Thymus (tissue), 11 donors: ENCODE measurements around the gene KPTN. TPM values are rescaled to one million over a fixed set of nuclear protein-coding genes. Genes with fewer than 3 reads are reported as not detected.
A peak's percentile ranks its signal among the peaks of the same experiment; 100 is the strongest.

Experiments used
- DNase-seq, 9 donors: peaks; one replicate each; pipeline ENCODE4 v3.0.0-alpha.2; 2013; ENCODE audit warnings: low spot score in 9 of 9, low read depth in 6 of 9, missing footprints in 1 of 9
- H3K27ac ChIP-seq, 2 donors: one replicate each; pipeline ENCODE4 v1.5.1; 2013; ENCODE audit warnings: control low read depth in 1 of 2, low read depth in 1 of 2, low read length in 1 of 2, mild to moderate bottlenecking in 1 of 2, moderate library complexity in 1 of 2
- H3K27me3 ChIP-seq, 2 donors: one replicate each; pipeline ENCODE4 v1.5.1; 2013; ENCODE audit warnings: low read length in 1 of 2; ENCODE audit not compliant: control insufficient read depth in 2 of 2, insufficient read depth in 1 of 2
- H3K36me3 ChIP-seq, 2 donors: one replicate each; pipeline ENCODE4 v1.5.1; 2013; ENCODE audit warnings: low read length in 1 of 2, mild to moderate bottlenecking in 1 of 2, moderate library complexity in 1 of 2; ENCODE audit not compliant: control insufficient read depth in 2 of 2, insufficient read depth in 2 of 2
- H3K4me1 ChIP-seq, 2 donors: one replicate each; pipeline ENCODE4 v1.5.1; 2013; ENCODE audit warnings: low read length in 2 of 2; ENCODE audit not compliant: control insufficient read depth in 2 of 2, insufficient read depth in 2 of 2
- H3K4me3 ChIP-seq, 2 donors: one replicate each; pipeline ENCODE4 v1.5.1; 2013; ENCODE audit warnings: low read length in 2 of 2, control low read depth in 1 of 2, mild to moderate bottlenecking in 1 of 2
- H3K9me3 ChIP-seq, 2 donors: one replicate each; pipeline ENCODE4 v1.5.1; 2013; ENCODE audit warnings: low read length in 1 of 2, mild to moderate bottlenecking in 1 of 2; ENCODE audit not compliant: control insufficient read depth in 2 of 2, insufficient read depth in 1 of 2
- WGBS: extraction: QIAGEN DNeasy Blood & Tissue Kit; methylation state at CpG from one replicate; pipeline ENCODE4 v1.1.7; 2013; 5-methylcytosine and 5-hydroxymethylcytosine counted together
- polyA plus RNA-seq: library from polyadenylated mRNA; stranded (reverse); fragments of 200-250 nt; gene quantifications from one replicate; pipeline ENCODE4 v1.2.3, GENCODE V29; 2013
- total RNA-seq: library from RNA; stranded (reverse); fragments of 120-200 nt; gene quantifications from one replicate; pipeline ENCODE4 v1.2.4, GENCODE V29; 2013
- donor health status: healthy.

Gene KPTN
- total and polyA plus RNA-seq, 2 donors = 14.4 to 32.2 TPM

DNA sequence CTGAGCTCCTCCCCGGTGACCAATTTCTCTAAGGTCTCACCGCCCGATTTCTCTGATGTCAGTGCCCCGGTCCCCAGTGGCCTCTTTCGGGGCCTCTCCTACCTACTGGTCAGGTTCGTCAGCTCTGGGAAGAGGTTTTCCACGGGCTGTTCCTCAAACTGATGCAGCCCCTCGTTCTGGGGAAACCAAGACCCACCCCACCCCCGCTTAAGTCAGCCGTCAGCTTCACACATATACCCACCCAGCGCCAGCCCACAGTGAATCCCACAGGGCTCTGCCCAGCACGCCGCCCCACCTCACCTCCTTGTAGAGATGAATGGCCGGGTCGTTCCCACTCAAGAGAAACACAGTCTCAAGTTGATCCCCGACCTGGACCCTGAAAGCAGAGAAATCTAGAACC lies 3.4 kb downstream of the KPTN start:
- Histone ChIP-seq H3K4me3 (no peak overlapping the region), H3K4me1 (peaks cover 13 to 22% of the 10 kb centered on the region in 2 donors), H3K27me3 (no peaks in the 10 kb centered on the region), H3K36me3 (peaks cover 4 to 7% of the 10 kb centered on the region in 2 donors), H3K27ac (no peak overlapping the region), H3K9me3 (peaks cover 0 to 11% of the 10 kb centered on the region in 2 donors)
- 95% methylated on average over 16 of the region's 16 CpGs for WGBS
- no peak for DNase-seq

GRCh38 chr19:47479701-47480503 lies 4.1 kb downstream of the KPTN start:
- Histone ChIP-seq H3K4me1 (peaks cover 6 to 14% of the 10 kb centered on the region in 2 donors), H3K9me3 (peaks cover 0 to 11% of the 10 kb centered on the region in 2 donors), H3K27me3 (no peaks in the 10 kb centered on the region), H3K36me3 (peaks cover 4 to 12% of the 10 kb centered on the region in 2 donors), H3K27ac (no peak overlapping the region), H3K4me3 (no peak overlapping the region)
- WGBS = 64% methylated on average over 39 of the region's 39 CpGs
- no peak for DNase-seq

- WGBS = 94% methylated on average over 17 of the region's 17 CpGs
- Histone ChIP-seq H3K27ac (no peak overlapping the region), H3K9me3 (no peaks in the 10 kb centered on the region)
These were observed 7.5 kb downstream of the KPTN start for GRCh38 chr19:47476438-47476972.

GRCh38 chr19:47475465-47475864 lies 8.6 kb downstream of the KPTN start:
- no peak overlapping the region for H3K27ac ChIP-seq
- peaks cover 4 to 12% of the 10 kb centered on the region in 2 donors for H3K36me3 ChIP-seq
- H3K27me3 ChIP-seq = peaks cover 10 to 22% of the 10 kb centered on the region in 2 donors
- no peaks in the 10 kb centered on the region for H3K9me3 ChIP-seq
- H3K4me1 ChIP-seq = peaks cover 4 to 16% of the 10 kb centered on the region in 2 donors
- no peak overlapping the region for H3K4me3 ChIP-seq
- DNase-seq = no peak
- WGBS = 97% methylated on average over 9 of the region's 9 CpGs

More at GRCh38 chr19:47476438-47476972, 7.5 kb downstream of the KPTN start:
- Histone ChIP-seq H3K4me1 (peaks cover 4 to 11% of the 10 kb centered on the region in 2 donors), H3K4me3 (no peak overlapping the region), H3K27me3 (peaks cover 2 to 12% of the 10 kb centered on the region in 2 donors), H3K36me3 (peaks cover 4 to 12% of the 10 kb centered on the region in 2 donors)
- DNase-seq = no peak

GRCh38 chr19:47473336-47473735 lies 10.7 kb downstream of the KPTN start:
- Histone ChIP-seq H3K9me3 (no peaks in the 10 kb centered on the region), H3K27me3 (peaks cover 17 to 44% of the 10 kb centered on the region in 2 donors), H3K4me3 (no peak overlapping the region), H3K4me1 (peaks cover 4 to 16% of the 10 kb centered on the region in 2 donors), H3K27ac (no peak overlapping the region), H3K36me3 (peaks cover 4 to 12% of the 10 kb centered on the region in 2 donors)
- DNase-seq = no peak
- WGBS = 93% methylated on average over 10 of the region's 10 CpGs

- peaks cover 17 to 57% of the 10 kb centered on the region in 2 donors for H3K27me3 ChIP-seq
- peaks cover under 1 to 12% of the 10 kb centered on the region in 2 donors for H3K36me3 ChIP-seq
- H3K4me1 ChIP-seq = peaks cover 4 to 16% of the 10 kb centered on the region in 2 donors
- peak in 8 of 9 donors; percentile 85 to 95 (median 88) for DNase-seq
- H3K27ac ChIP-seq = no peak within 1 kb of the TSS
- WGBS = 6% methylated on average over 24 of the region's 29 CpGs
- H3K4me3 ChIP-seq = peak within 1 kb of the TSS in 1 of 2 donors; percentile 16
- H3K9me3 ChIP-seq = no peaks in the 10 kb centered on the region
These were observed 12.1 kb downstream of the KPTN start, which contains the start of gene SLC8A2 for GRCh38 chr19:47471733-47472457. TSS of gene SLC8A2 (minus strand) at chr19:47471893. CDS start at chr19:47466403, 5,490 bp downstream.

GRCh38 chr19:47471381-47471732 lies 12.7 kb downstream of the KPTN start:
- Histone ChIP-seq H3K27me3 (peaks cover 17 to 61% of the 10 kb centered on the region in 2 donors), H3K4me1 (peaks cover 4 to 16% of the 10 kb centered on the region in 2 donors), H3K4me3 (peak overlapping the region in 1 of 2 donors; percentile 16), H3K27ac (no peak overlapping the region), H3K36me3 (peaks cover 0 to 9% of the 10 kb centered on the region in 2 donors), H3K9me3 (no peaks in the 10 kb centered on the region)
- WGBS = 4% methylated on average over 16 of the region's 16 CpGs
- DNase-seq = peak in 1 of 9 donors; percentile 14

- no peak overlapping the region for H3K27ac ChIP-seq
- peaks cover 0 to 5% of the 10 kb centered on the region in 2 donors for H3K36me3 ChIP-seq
- 40% methylated on average over 13 of the region's 13 CpGs for WGBS
- no peaks in the 10 kb centered on the region for H3K9me3 ChIP-seq
- H3K27me3 ChIP-seq = peaks cover 17 to 66% of the 10 kb centered on the region in 2 donors
- peaks cover 4 to 16% of the 10 kb centered on the region in 2 donors for H3K4me1 ChIP-seq
- no peak overlapping the region for H3K4me3 ChIP-seq
- no peak for DNase-seq
These were observed 13.4 kb downstream of the KPTN start for GRCh38 chr19:47470447-47471195.
